IPS DF 6.9 (cell line): ENCODE results near the gene GNAI2.

Source experiments
- DNase-seq: peaks from one replicate; pipeline ENCODE4 v3.0.0-alpha.2; 2013; ENCODE audit warnings: low read depth, low spot score
- H3K27ac ChIP-seq: one replicate; pipeline ENCODE4 v1.5.1; 2013; ENCODE audit warnings: low read length, control low read depth
- H3K27me3 ChIP-seq: 2 replicates; pipeline ENCODE4 v1.6.1; 2013; ENCODE audit warnings: mild to moderate bottlenecking, low read length; ENCODE audit not compliant: control insufficient read depth, insufficient read depth
- H3K36me3 ChIP-seq: 2 replicates; pipeline ENCODE4 v1.6.1; 2013; ENCODE audit warnings: low read length; ENCODE audit not compliant: control insufficient read depth, insufficient read depth
- H3K4me1 ChIP-seq: 2 replicates; pipeline ENCODE4 v1.6.1; 2013; ENCODE audit warnings: low read length; ENCODE audit not compliant: control insufficient read depth, insufficient read depth
- H3K4me3 ChIP-seq: 2 replicates; pipeline ENCODE4 v1.5.1; 2013; ENCODE audit warnings: mild to moderate bottlenecking, low read length
- H3K9me3 ChIP-seq: 2 replicates; pipeline ENCODE4 v1.6.1; 2013; ENCODE audit warnings: low read length, inconsistent platforms; ENCODE audit not compliant: control insufficient read depth, insufficient read depth
- WGBS: extraction: QIAGEN DNeasy Blood & Tissue Kit; methylation state at CpG from one replicate; pipeline ENCODE4 v1.1.7; 2013; ENCODE audit warnings: mixed read lengths, missing lambda C conversion rate; ENCODE audit not compliant: insufficient read length, insufficient coverage; 5-methylcytosine and 5-hydroxymethylcytosine counted together

GNAI2 gene

GRCh38 chr3:50194903-50195500 lies 41.0 kb upstream of the GNAI2 start:
- no CpG with 5 or more reads among the region's 14 CpGs for WGBS
- no peaks in the 10 kb centered on the region for H3K9me3 ChIP-seq
- no peak overlapping the region for H3K27ac ChIP-seq
- no peaks in the 10 kb centered on the region for H3K27me3 ChIP-seq
- no peak for DNase-seq
- H3K4me3 ChIP-seq: no peak overlapping the region
- peaks cover 8% of the 10 kb centered on the region for H3K4me1 ChIP-seq
- no peaks in the 10 kb centered on the region for H3K36me3 ChIP-seq

DNA sequence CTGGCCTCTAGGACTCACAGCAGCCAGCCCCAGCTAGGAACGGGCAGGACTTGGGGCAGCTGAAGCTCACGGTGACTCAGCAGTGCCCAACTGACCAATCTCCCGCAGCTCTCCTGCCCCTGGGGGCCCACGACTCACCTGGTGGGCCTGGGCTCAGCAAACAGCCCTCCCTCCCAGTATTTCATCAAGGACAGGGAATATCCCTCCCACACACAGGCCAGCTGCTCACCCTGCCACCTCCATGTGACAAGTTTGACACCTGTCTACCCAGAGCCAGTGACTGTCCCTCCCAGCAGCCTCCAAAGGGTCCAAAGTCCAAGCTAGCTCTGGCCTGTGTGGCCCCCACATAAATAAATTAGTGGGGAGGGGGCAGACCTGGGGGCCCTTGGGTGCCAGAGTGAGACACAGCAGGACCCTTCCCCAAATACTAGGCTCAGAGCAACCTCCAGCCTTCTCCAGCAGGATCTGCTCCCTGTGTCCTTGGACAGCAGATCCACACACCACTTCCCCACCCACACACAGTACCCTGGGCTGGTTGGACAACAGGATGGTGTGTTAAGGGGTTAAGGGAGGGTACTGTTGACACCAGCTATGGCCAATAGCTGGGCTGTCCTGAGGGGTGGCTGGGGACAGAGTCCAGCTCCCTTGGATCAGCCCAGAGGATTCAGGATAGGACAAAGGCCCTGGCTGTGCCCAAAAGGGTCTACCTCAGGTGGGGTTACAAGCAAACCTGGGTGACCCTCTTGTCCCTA lies 40.3 kb upstream of the GNAI2 start:
- Histone ChIP-seq H3K4me1 (peaks cover 8% of the 10 kb centered on the region), H3K27me3 (no peaks in the 10 kb centered on the region), H3K9me3 (no peaks in the 10 kb centered on the region), H3K4me3 (no peak overlapping the region), H3K27ac (no peak overlapping the region), H3K36me3 (no peaks in the 10 kb centered on the region)
- no peak for DNase-seq
- WGBS: no CpG with 5 or more reads among the region's 4 CpGs

- Histone ChIP-seq H3K4me3 (no peak overlapping the region), H3K27me3 (no peaks in the 10 kb centered on the region), H3K27ac (no peak overlapping the region), H3K36me3 (no peaks in the 10 kb centered on the region), H3K4me1 (peaks cover 8% of the 10 kb centered on the region), H3K9me3 (no peaks in the 10 kb centered on the region)
- WGBS: no CpG with 5 or more reads among the region's 6 CpGs
- DNase-seq: no peak
Measured at GRCh38 chr3:50196253-50196801, 39.7 kb upstream of the GNAI2 start.

DNA sequence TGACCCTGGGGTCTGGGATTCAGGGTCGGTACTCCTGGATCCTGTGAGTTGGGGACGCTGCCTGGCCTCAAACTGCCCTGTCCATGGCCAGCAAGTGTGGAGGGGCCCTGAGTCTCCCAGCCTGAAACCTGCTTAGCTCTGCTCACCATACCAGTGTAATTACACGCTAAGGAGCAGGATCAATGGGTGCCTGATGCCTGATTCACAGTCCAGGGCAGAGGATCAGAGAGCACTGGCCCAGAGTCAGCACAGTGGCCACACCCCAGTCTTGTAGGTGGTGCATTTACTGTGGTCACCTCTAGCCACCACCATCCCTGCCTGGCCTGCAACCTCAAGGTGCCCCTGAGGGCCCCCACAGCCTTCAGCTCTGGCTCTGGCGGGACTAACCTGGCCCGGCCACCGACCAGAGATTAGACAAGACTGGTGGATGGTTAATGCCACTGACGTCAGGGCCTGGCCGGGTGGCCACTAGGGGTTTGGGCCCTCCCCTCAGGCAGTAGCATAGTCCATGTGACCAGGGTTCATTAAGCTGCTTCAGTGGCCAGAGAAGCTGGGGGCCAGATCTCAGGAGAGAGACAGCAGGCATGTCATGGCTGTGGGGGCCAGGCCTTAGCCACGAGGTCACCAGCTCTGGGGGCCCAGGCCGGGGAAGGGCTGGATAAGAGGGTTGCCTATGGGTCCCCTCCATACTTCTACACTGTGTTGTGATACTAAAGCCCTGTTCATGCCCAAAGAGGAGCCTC lies 34.3 kb upstream of the GNAI2 start:
- DNase-seq: no peak
- no CpG with 5 or more reads among the region's 10 CpGs for WGBS
- Histone ChIP-seq H3K4me3 (no peak overlapping the region), H3K36me3 (no peaks in the 10 kb centered on the region), H3K27ac (no peak overlapping the region), H3K9me3 (no peaks in the 10 kb centered on the region), H3K4me1 (peaks cover 4% of the 10 kb centered on the region), H3K27me3 (peaks cover 3% of the 10 kb centered on the region; the same call in 1 of the 2 replicates)

GRCh38 chr3:50202353-50203112 lies 33.5 kb upstream of the GNAI2 start:
- Histone ChIP-seq H3K4me3 (no peak overlapping the region), H3K27me3 (peaks cover 3% of the 10 kb centered on the region; the same call in 1 of the 2 replicates), H3K9me3 (no peaks in the 10 kb centered on the region), H3K4me1 (peaks cover 4% of the 10 kb centered on the region), H3K27ac (no peak overlapping the region), H3K36me3 (no peaks in the 10 kb centered on the region)
- WGBS: no CpG with 5 or more reads among the region's 16 CpGs
- DNase-seq: no peak

DNA sequence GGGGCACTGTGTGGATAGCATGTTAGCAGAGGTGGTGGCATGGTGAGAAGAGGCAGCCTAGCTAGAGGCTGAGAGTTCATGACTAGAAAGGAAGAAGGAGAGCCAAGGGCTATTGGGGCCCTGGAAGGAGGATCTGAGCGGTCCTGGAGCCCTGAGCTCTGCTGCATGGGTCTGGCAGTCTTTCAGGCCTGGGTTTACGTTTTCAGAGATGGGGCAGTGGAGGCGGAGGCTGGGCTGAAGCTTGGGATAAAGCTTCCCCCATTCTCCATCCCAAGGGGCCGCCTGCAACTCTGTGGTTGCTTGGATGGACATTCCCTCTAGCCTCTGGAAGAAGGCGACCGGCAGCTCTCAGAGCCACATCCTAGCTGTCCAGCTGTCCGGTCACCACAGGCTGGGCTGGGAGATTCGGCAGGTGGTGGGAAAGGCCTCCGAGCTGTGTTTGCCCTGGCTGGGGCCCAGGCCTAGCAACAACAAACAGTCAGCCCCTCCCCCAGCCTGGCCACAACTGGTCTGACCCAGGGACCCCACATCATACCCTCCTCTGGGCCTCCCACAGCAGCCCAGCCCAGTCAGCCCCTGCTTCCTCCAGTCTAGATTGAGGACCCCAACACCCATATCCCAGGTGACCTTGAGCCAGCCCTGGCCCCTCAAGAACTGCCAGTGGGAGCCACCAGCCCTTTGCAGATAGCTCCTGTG lies 32.7 kb upstream of the GNAI2 start:
- DNase-seq: no peak
- Histone ChIP-seq H3K9me3 (no peaks in the 10 kb centered on the region), H3K27me3 (peaks cover 3% of the 10 kb centered on the region; the same call in 1 of the 2 replicates), H3K36me3 (no peaks in the 10 kb centered on the region), H3K4me3 (no peak overlapping the region), H3K4me1 (peaks cover 4% of the 10 kb centered on the region), H3K27ac (no peak overlapping the region)
- WGBS: no CpG with 5 or more reads among the region's 9 CpGs

GRCh38 chr3:50203809-50204803 lies 31.9 kb upstream of the GNAI2 start:
- no peak overlapping the region for H3K4me3 ChIP-seq

GRCh38 chr3:50204804-50205412 lies 31.1 kb upstream of the GNAI2 start, which contains the start of gene SLC38A3:
Gene SLC38A3, plus strand, starts transcription at chr3:50205271. Its CDS starts 8,929 bp downstream, at chr3:50214200.
- no peak within 1 kb of the TSS for H3K27ac ChIP-seq
- WGBS: no CpG with 5 or more reads among the region's 41 CpGs
- H3K4me1 ChIP-seq: peaks cover 4% of the 10 kb centered on the region
- DNase-seq: no peak
- H3K9me3 ChIP-seq: no peaks in the 10 kb centered on the region
- peaks cover 3% of the 10 kb centered on the region; the same call in 1 of the 2 replicates for H3K27me3 ChIP-seq
- H3K36me3 ChIP-seq: no peaks in the 10 kb centered on the region
- peak within 1 kb of the TSS; percentile 28; the same call in 1 of the 2 replicates for H3K4me3 ChIP-seq

More at GRCh38 chr3:50203809-50204803, 31.9 kb upstream of the GNAI2 start:
- Histone ChIP-seq H3K4me1 (peaks cover 4% of the 10 kb centered on the region), H3K27me3 (peaks cover 3% of the 10 kb centered on the region; the same call in 1 of the 2 replicates), H3K36me3 (no peaks in the 10 kb centered on the region), H3K27ac (no peak overlapping the region), H3K9me3 (no peaks in the 10 kb centered on the region)
- DNase-seq: no peak
- WGBS: no CpG with 5 or more reads among the region's 12 CpGs
